Kidney epithelial cell (primary cell): Measurements from ENCODE around the gene HLA-DPB1. TPM values are rescaled to one million over a fixed set of nuclear protein-coding genes. Genes with fewer than 3 reads are reported as not detected.
"Not testable (repeated sequence)": the region's sequence is repeated elsewhere in the genome, so short reads cannot be mapped to it uniquely, and the experiment has no call there.

Experiments
- DNase-seq: peaks from one replicate; pipeline ENCODE4 v3.0.0-alpha.2; 2010; ENCODE audit warnings: low read depth
- H3K27me3 ChIP-seq: 2 replicates; pipeline ENCODE4 v1.6.0; 2011; ENCODE audit warnings: low read length; ENCODE audit not compliant: control insufficient read depth, insufficient read depth
- H3K36me3 ChIP-seq: 2 replicates; pipeline ENCODE4 v1.5.1; 2011; ENCODE audit warnings: low read length; ENCODE audit not compliant: control insufficient read depth, insufficient read depth
- H3K4me3 ChIP-seq: 2 replicates; pipeline ENCODE4 v1.5.1; 2011; ENCODE audit warnings: low read depth, mild to moderate bottlenecking, control low read depth, low read length
- CTCF ChIP-seq: IDR thresholded peaks from 2 replicates; pipeline ENCODE4 v1.5.1; 2011; ENCODE audit warnings: mild to moderate bottlenecking, moderate library complexity, low read length, control low read depth, inconsistent platforms; ENCODE audit not compliant: insufficient read depth, poor library complexity, severe bottlenecking
- total RNA-seq: library from RNA; depleted of rRNA; stranded (reverse); fragments of >200 nt; gene quantifications from 2 replicates; pipeline ENCODE4 v1.2.3, GENCODE V29; 2015

HLA-DPB1 gene
- total RNA-seq, 1 donor from 2014 or later = 5.5 TPM

GRCh38 chr6:33053230-33053629 is 22.6 kb upstream of the HLA-DPB1 start:
- H3K27me3 ChIP-seq = peaks cover 6% of the 10 kb centered on the region
- H3K4me3 ChIP-seq = no peak overlapping the region
- H3K36me3 ChIP-seq = no peaks in the 10 kb centered on the region
- TF ChIP-seq CTCF = no peak
- DNase-seq = no peak

- peaks cover 2% of the 10 kb centered on the region for H3K27me3 ChIP-seq
- TF ChIP-seq CTCF = no peak
- H3K36me3 ChIP-seq = no peaks in the 10 kb centered on the region
- no peak for DNase-seq
- H3K4me3 ChIP-seq = no peak overlapping the region
Measured at GRCh38 chr6:33057222-33058150, 18.3 kb upstream of the HLA-DPB1 start.

- no peak for TF ChIP-seq CTCF
- no peaks in the 10 kb centered on the region for H3K36me3 ChIP-seq
- no peak for DNase-seq
- H3K27me3 ChIP-seq = peaks cover 2% of the 10 kb centered on the region
- H3K4me3 ChIP-seq = no peak overlapping the region
Measured at GRCh38 chr6:33061987-33062386, 13.8 kb upstream of the HLA-DPB1 start.

GRCh38 chr6:33063435-33063834 is 12.4 kb upstream of the HLA-DPB1 start:
- H3K27me3 ChIP-seq, H3K4me3 ChIP-seq, H3K36me3 ChIP-seq, DNase-seq: not testable (repeated sequence)

- DNase-seq = no peak
- H3K36me3 ChIP-seq = no peaks in the 10 kb centered on the region
- TF ChIP-seq CTCF = no peak
- no peak overlapping the region for H3K4me3 ChIP-seq
- no peaks in the 10 kb centered on the region for H3K27me3 ChIP-seq
Measured at GRCh38 chr6:33064723-33065122, 11.1 kb upstream of the HLA-DPB1 start.

- no peak overlapping the region for H3K4me3 ChIP-seq
- H3K36me3 ChIP-seq = no peaks in the 10 kb centered on the region
- H3K27me3 ChIP-seq = no peaks in the 10 kb centered on the region
- DNase-seq = no peak
- no peak for TF ChIP-seq CTCF
Measured at GRCh38 chr6:33065312-33065711, 10.5 kb upstream of the HLA-DPB1 start.
